Uterus (tissue), 2 donors: ENCODE measurements around the gene ACCSL.

Source experiments
- CTCF ChIP-seq, 4 experiments: fragments of 200-600 bp in 2 of 4; fragments of 450-650 bp in 2 of 4; sonication (generic) in 2 of 4; IDR thresholded peaks; one replicate each; pipeline ENCODE4 v1.5.1; 2016 to 2019; ENCODE audit warnings: antibody characterized with exemption in 4 of 4, mild to moderate bottlenecking in 2 of 4, moderate library complexity in 1 of 4
- POLR2A ChIP-seq, 2 donors: fragments of 450-650 bp; IDR thresholded peaks; one replicate each; pipeline ENCODE4 v1.6.1; 2016; ENCODE audit warnings: antibody characterized with exemption in 2 of 2, mild to moderate bottlenecking in 1 of 2, moderate library complexity in 1 of 2

GRCh38 chr11:44002191-44003093, 45.3 kb upstream of the ACCSL start:
- TF ChIP-seq POLR2A (IDR thresholded peaks at IDR 0.05), result no peak
- no peak for TF ChIP-seq CTCF (IDR thresholded peaks at IDR 0.05)
